ACC112 (cell line): ENCODE data around the gene PCDH11X.
"Not testable (repeated sequence)": the region's sequence is repeated elsewhere in the genome, so short reads cannot be mapped to it uniquely, and the experiment has no call there.

Experiments used
- H2AFZ ChIP-seq: fragments of 200-600 bp; sonication (generic); one replicate; pipeline ENCODE4 v1.6.0; 2017; ENCODE audit warnings: antibody characterized with exemption, low read length; ENCODE audit not compliant: unreplicated experiment
- H3K27ac ChIP-seq: fragments of 200-600 bp; sonication (generic); 2 replicates; pipeline ENCODE4 v1.5.1; 2014; ENCODE audit warnings: low read depth, mild to moderate bottlenecking, antibody characterized with exemption, low read length, moderate library complexity
- H3K27me3 ChIP-seq: fragments of 200-600 bp; sonication (generic); 2 replicates; pipeline ENCODE4 v1.6.1; 2014; ENCODE audit warnings: mild to moderate bottlenecking, antibody characterized with exemption, low read length, moderate library complexity, mixed read lengths; ENCODE audit not compliant: insufficient read depth
- H3K36me3 ChIP-seq: fragments of 200-600 bp; sonication (generic); 2 replicates; pipeline ENCODE4 v1.6.1; 2016; ENCODE audit warnings: mild to moderate bottlenecking, antibody characterized with exemption, low read length, moderate library complexity, mixed read lengths; ENCODE audit not compliant: insufficient read depth
- H3K4me1 ChIP-seq: fragments of 200-600 bp; sonication (generic); one replicate; pipeline ENCODE4 v1.6.1; 2016; ENCODE audit warnings: low read length, mixed read lengths; ENCODE audit not compliant: insufficient read depth, unreplicated experiment, control insufficient read depth
- H3K4me3 ChIP-seq: fragments of 200-600 bp; sonication (generic); 2 replicates; pipeline ENCODE4 v1.5.1; 2014; ENCODE audit warnings: mild to moderate bottlenecking, low read depth, low read length
- H3K79me2 ChIP-seq: fragments of 200-600 bp; sonication (generic); one replicate; pipeline ENCODE4 v1.6.0; 2016; ENCODE audit warnings: low read length; ENCODE audit not compliant: control insufficient read depth, unreplicated experiment, insufficient read depth

PCDH11X gene

GRCh38 chrX:91825321-91825720, 46.1 kb downstream of the PCDH11X start:
- not testable (repeated sequence) for H3K4me1 ChIP-seq, H3K27me3 ChIP-seq, H3K4me3 ChIP-seq, H3K27ac ChIP-seq, H3K36me3 ChIP-seq, H3K79me2 ChIP-seq, H2AFZ ChIP-seq
